Chondrocyte (in vitro differentiated cells): Measurements from ENCODE around the gene SERPINI1. TPM values are rescaled to one million over a fixed set of nuclear protein-coding genes. Genes with fewer than 3 reads are reported as not detected.

Experiments used
- DNase-seq: peaks from one replicate; pipeline ENCODE4 v3.0.0; 2021; ENCODE audit warnings: mixed read lengths, low spot score
- H3K27ac Mint-ChIP-seq: one replicate; pipeline ENCODE4 v1.8.0; 2021; ENCODE audit warnings: mild to moderate bottlenecking, moderate library complexity, mixed read lengths; ENCODE audit not compliant: unreplicated experiment
- H3K27me3 Mint-ChIP-seq: 2 replicates; pipeline ENCODE4 v1.8.0; 2021; ENCODE audit warnings: low read depth, mixed read lengths
- H3K36me3 Mint-ChIP-seq: 2 replicates; pipeline ENCODE4 v1.8.0; 2021; ENCODE audit warnings: low read depth, mixed read lengths
- H3K4me1 Mint-ChIP-seq: 2 replicates; pipeline ENCODE4 v1.8.0; 2021; ENCODE audit warnings: low read depth, mild to moderate bottlenecking, mixed read lengths
- H3K4me3 Mint-ChIP-seq: one replicate; pipeline ENCODE4 v1.8.0; 2021; ENCODE audit warnings: mild to moderate bottlenecking, moderate library complexity, mixed read lengths; ENCODE audit not compliant: unreplicated experiment
- H3K9me3 Mint-ChIP-seq: 2 replicates; pipeline ENCODE4 v1.8.0; 2021; ENCODE audit warnings: low read depth, mixed read lengths
- CTCF ChIP-seq: fragments of 200-600 bp; sonication (generic); IDR thresholded peaks from 2 replicates; pipeline ENCODE4 v1.5.0; 2021; ENCODE audit warnings: antibody characterized with exemption, mild to moderate bottlenecking, moderate library complexity
- total RNA-seq: library from RNA; stranded (reverse); gene quantifications from 3 replicates; pipeline ENCODE4 v1.2.1, GENCODE V29; 2021

The SERPINI1 gene
- total RNA-seq, 1 donor from 2014 or later = 2.5 TPM

GRCh38 chr3:167864552-167864874, 129.0 kb downstream of the SERPINI1 start:
- Mint-ChIP-seq H3K9me3 (no peaks in the 10 kb centered on the region), H3K4me1 (peaks cover 5% of the 10 kb centered on the region), H3K4me3 (no peak overlapping the region), H3K36me3 (no peaks in the 10 kb centered on the region), H3K27ac (no peak overlapping the region), H3K27me3 (peaks cover 21% of the 10 kb centered on the region)
- TF ChIP-seq CTCF = no peak
- no peak for DNase-seq

DNA sequence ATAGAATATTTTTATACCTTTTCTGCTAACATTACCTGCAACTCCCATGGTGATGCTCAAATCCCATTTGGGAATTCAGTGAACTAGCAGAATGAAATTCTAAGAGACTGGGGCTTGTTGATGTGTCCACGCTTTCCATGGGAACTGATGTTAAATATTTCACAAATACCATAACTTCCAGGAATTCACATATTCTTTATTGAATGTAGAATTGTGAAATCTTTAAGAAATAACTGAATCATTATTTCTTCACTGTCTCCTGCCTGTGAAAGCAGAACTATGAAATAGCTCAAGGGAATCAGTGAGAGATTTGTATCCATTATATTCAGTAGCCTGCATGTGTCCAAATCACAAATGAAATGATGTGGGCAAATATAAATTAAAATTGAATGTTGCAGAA, 130.8 kb downstream of the SERPINI1 start:
- no peak for TF ChIP-seq CTCF

GRCh38 chr3:167867981-167868380, 132.5 kb downstream of the SERPINI1 start:
- H3K27ac Mint-ChIP-seq = no peak overlapping the region

More for the DNA sequence above, 130.8 kb downstream of the SERPINI1 start:
- Mint-ChIP-seq H3K4me3 (no peak overlapping the region), H3K9me3 (no peaks in the 10 kb centered on the region), H3K27me3 (peaks cover 25% of the 10 kb centered on the region), H3K36me3 (no peaks in the 10 kb centered on the region), H3K4me1 (peaks cover 5% of the 10 kb centered on the region), H3K27ac (no peak overlapping the region)
- DNase-seq = no peak

GRCh38 chr3:167870181-167870580, 134.7 kb downstream of the SERPINI1 start:
- Mint-ChIP-seq H3K9me3 (no peaks in the 10 kb centered on the region), H3K36me3 (no peaks in the 10 kb centered on the region), H3K27ac (no peak overlapping the region), H3K27me3 (peaks cover 25% of the 10 kb centered on the region), H3K4me3 (no peak overlapping the region), H3K4me1 (no peaks in the 10 kb centered on the region)
- no peak for DNase-seq
- TF ChIP-seq CTCF = no peak

More at GRCh38 chr3:167867981-167868380, 132.5 kb downstream of the SERPINI1 start:
- peaks cover 18% of the 10 kb centered on the region for H3K27me3 Mint-ChIP-seq
- no peak for TF ChIP-seq CTCF
- H3K4me1 Mint-ChIP-seq = peaks cover 5% of the 10 kb centered on the region
- H3K36me3 Mint-ChIP-seq = no peaks in the 10 kb centered on the region
- no peak overlapping the region for H3K4me3 Mint-ChIP-seq
- H3K9me3 Mint-ChIP-seq = no peaks in the 10 kb centered on the region
- no peak for DNase-seq

DNA sequence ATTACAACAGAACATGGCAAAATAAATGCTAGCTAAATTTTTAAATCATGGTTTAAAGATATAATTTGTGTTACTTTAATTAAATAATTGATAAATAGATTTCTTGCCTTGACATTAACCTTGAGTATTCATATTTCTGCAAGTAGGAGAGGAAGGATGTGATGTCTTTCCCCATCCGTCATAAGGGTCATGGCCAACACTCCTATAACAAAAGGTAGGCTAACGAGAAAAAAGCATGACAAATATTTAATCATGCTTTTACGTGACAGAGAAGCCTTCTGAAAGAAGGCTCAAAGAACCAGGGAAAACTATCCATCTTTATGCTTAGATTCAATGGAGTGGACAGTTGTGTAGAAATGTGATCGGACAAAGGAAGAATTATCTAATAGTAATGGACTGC, 135.2 kb downstream of the SERPINI1 start:
- H3K4me3 Mint-ChIP-seq = no peak overlapping the region
- TF ChIP-seq CTCF = no peak
- no peaks in the 10 kb centered on the region for H3K36me3 Mint-ChIP-seq

More for the DNA sequence above, 135.2 kb downstream of the SERPINI1 start:
- no peak for DNase-seq
- H3K27me3 Mint-ChIP-seq = peaks cover 25% of the 10 kb centered on the region
- no peaks in the 10 kb centered on the region for H3K4me1 Mint-ChIP-seq
- no peaks in the 10 kb centered on the region for H3K9me3 Mint-ChIP-seq
- H3K27ac Mint-ChIP-seq = no peak overlapping the region
